ENCODE data around the gene ASTN1.

The ASTN1 gene

DNA sequence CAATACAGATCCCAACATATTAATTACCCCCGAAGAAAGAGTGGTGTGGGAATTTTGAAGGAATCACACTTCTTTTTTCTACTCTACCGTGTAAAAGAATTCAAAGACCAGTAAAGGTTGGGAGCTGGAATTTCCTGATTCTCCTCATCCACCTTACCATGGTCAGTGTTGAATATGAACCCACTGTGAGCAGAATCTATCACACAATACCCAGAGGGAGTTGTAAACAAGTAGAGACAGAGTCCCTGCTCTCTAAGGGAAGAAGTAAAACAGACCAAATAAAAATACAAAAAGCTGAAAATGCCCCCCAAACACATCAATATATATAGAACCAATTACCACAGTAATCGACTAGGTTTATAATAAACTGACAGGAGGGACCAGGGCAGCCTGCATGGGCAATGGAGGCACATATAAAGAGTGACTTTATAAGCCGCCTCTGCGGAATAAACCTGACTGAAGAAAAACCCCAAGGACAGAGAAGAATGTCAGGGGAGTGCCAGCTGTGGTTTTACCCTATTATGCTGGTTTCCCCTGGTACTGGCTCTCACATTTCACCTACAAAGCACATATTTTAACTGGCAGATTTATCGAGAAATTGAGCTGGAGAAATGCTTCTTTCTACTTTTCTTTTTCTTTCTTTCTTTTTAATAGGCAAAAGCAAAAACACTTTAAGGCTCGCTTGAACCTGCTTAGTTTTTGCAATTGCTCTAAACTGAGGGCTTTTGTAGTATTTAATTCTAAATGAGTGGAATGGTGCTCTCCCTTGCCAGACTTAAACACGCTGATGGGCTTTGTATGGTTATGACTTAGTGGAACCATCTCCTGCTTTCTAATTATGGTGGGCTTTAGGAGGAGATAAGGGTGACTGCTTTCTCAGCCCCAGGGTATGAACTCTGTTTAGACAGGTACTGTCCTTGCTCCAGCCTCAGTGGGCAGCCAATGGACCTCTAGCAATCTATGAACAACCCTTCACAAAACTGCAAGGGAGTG is 244.8 kb downstream of the ASTN1 start:
- DNase-seq: no peak

DNA sequence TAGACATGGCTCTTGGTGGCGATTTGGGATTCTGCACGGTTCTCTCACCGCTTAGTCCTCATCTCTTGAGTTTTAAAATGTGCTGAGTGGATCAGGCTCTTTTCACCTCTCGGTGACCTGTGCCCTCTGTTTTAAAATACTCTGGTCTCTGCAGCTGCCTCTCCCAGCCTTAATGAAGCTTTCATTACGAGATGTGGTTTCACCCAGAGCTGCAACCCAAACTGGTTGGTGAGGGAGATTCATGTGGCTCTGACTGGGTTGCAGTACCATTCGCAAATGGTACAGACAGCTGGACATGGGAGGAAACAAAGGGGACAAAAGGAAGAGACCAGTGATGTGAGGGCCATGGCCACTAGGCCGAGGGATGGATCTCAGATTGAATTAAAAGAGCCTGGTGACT is 258.9 kb downstream of the ASTN1 start:
- DNase-seq: no peak

DNA sequence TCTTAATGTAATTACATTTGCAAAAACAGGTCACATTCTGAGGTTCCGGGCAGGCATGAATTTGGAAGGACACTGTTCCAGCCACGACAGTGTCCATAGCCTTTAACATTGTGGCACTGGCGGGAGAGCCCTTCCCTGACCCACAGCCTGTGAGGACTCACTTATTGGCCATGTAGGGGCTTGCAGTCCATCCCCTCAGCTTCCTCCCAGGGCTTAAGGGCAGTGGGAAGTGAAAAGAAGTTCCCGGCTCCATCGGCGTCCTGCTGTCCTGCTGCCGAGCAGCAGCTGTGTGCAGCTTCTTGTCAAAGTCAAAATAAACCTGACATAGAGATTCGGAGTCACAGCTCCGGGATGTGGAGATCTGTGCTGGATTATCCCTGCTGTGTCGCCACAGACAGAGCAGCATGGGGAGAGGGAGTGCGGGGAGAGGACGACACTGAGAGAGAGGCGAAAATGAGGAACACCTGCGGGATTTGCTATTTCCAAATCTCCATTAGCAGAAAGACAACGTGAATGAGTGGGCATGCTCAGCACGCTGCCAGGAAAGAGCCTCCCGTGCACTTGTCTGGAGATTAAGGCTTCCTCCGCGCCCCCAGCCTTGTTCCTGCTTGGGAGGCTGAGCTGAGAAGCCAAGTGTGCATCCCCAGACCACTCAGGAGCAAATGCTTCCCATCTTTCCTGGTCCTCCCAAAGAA is 260.3 kb downstream of the ASTN1 start:
- no peak for DNase-seq

DNA sequence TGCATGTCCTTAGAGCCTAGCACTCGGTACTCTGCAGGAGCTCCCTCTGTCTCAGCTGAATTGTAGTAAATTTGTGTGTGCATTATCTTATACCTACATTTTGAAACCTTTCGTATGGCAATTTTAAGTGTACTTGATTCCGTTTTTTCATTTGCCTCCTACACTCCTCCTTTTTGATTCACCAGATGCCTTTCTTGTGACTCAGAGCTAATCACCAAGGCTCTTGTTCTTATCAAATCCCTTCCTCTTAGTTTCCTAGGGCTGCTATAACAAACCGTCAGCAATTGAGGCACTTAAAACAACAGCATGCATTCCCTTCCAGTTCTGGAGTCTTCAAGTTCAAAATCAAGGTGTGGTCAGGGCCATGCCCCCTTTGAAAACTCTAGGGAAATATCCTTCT is 261.0 kb downstream of the ASTN1 start:
- no peak for DNase-seq

DNA sequence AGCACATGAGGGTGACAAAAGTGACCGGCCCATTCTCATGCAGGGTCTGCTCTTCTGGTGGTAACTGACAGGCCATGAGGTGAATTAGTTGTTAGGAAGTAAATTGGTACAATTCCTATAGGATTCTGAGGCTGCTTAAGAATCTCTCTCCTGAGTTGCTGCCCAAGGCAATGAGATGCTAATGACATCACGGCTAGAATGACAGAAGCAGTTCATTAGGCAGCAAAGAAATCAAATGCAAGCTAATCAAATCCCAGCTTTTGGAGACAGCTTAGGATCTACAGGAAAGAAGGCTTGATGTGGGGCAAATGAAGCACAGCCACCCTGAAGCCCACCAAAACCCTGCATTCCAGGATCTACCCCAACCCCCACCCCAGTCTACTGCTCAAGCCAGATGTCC is 265.2 kb downstream of the ASTN1 start:
- DNase-seq: no peak

DNA sequence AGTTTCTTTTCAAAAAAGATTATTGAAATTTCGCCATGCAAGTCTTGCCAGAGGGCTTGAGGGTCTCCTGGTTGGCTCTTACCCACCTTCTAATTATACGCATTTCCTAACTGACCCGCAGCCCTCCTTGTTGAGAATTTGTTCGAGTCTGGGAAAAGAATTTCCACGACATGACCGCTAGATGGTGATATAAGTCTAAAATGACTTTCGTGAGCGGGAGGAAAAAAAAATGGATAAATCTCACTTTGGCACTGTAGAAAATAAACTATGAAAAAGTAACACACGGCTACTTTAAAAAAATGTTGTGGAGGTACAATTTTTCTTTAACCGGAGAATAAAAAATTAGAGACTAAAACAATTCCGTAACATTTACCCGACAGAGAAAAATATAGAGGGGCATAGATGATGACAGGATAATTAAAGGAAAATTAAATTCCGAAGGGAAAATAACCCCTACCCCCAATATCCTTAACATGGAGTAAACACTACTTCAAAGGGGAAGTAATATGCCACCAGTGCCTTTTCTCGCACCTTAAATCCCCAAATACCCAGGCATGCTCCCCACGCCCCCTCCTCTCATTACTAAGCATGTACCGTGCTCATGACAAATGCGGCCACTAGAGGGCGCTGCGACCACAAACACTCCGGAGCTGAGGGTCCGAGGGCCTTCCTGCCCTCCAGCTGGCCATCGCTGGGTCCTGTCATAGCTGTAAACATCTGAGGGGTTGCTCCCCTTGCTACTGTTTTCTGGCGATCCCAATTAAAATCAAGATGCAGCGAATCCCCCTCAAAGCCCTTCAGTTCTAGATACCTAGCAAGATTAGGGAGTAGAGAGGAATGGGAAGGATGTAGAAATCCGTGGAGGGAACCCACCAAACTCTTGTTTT is 266.9 kb downstream of the ASTN1 start:
- DNase-seq: peak; percentile 69

DNA sequence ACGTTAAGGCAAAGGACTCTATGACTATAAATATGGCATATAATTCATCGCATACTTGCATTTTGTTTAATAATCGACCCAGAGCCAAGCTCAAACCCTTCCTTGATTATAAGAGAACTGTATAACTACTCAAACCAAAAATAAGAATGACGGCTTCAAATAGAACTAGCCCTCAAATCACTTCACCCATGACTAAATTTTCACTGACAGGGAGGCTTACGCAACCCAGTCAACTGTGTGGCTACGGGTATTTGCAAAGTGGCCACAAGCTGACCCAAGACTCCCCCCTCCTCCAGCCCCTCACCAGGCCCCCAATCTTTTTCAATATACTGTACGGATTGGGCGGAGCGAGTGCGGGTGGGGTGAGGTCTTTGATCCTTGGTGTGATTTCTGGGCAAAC is 268.3 kb downstream of the ASTN1 start:
- no peak for DNase-seq

DNA sequence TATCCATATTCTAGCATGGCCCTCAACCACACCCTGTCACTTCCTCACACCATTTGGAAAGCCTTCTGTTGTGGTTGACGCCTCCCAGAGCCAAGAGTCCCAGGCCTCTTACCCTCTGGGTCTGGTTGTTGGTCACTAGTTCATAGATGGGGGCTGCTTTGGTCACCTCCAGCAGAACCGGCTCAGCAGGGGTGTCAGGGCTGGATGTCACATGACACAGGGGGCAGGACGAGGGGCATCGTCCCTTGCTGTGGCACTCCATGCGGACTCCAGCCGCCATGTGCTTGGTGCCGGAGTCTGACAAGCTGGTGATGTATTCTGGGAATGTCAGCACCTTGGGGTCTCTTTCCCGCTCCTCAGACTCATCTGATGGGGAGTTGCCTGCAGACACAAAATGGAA is 270.1 kb downstream of the ASTN1 start:
- no peak for DNase-seq

DNA sequence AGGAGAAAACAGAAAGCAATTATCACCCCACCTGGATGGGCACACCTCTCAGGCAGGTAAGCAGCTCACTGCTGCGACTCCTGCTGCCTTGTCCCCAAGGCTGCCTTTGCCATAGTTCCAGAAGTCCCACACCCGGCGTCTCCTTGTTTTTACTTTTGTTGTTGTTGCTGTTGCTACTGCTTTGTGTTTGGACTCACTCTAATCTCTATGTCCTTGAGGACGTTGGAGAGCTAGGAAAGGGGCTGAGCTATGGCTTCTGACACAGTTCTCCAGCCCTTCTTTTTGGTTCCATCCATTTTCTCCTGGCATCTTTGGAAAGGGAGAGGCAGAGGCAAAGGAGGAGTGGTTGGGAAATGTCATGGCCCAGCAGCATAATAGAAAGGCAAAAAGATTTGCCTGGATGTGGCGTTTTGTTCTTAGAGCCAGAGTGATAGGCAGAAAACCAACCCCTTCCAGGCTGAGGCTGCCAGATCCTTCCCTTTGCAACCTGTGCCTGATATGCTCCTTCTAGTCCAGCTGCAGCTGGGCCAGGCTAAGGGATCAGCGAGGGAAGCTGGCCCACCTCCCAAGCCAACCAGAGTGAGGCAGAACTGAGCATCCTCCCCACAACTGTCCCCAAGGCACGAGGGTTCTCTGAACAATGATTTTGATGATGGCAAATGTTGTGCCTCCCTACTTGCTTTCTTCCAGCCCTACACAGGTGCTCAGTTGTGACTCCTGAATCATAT is 270.7 kb downstream of the ASTN1 start:
- no peak for DNase-seq

DNA sequence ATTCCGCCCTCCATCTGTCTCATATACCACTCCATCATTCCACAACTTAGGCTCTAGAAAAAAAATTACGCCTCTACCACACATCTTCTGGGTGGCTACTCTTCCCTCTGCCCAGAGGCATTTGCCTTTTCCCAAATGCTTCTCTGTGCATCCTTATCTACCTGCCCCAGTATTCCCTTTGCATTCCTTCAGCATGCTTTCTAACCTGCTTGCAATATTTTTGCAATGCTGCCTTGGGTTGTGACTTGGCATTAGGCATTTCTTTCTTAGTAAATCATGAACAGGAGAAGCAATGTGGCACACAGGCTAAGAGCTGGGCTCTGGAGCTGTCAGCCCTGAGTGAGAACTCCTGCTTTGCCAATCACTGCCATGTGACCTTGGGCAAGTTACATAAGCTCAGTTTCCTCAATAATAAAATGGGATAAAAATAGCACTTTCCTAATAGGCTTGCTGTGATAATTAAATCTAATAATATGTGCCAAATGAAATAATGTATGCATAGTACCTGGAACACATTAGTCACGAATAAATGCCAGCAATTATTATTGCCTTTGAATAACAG is 276.0 kb downstream of the ASTN1 start:
- no peak for DNase-seq

DNA sequence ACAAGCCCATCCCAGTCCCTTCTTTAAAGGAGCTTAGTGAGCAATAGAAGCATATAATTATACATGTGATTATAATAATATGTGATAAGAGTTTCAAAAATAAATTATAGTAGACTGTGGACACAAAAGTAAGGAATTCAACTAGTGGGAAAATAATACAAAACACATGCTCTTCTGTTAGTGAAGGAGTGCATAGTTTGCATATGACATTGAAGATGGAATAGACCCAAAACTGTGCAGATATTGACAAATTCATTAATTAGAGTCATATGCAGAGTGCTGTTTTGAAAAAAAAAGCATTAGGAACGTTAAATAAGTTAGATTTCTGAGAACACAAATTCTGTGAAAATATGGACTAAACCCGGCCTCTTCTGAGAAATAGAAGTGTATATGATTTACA is 278.8 kb downstream of the ASTN1 start:
- no peak for DNase-seq

DNA sequence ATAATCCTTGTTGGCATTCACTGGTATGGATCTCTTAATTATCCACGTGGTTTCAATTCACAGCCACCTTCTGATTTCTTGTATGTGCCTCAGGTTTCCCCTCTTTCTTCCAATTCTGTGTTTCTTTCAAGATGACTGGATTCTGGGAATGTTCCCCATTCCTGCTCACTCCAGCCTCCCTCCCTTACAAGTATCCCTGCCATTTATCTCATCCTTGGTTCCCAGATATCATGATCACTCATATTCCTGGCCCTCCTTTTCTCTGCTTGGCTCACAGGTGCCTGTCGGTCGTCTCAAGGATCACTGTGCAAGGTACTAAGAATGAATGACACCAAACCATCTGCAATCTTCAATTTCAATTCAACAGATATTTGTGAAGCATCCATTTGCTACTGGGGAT is 279.2 kb downstream of the ASTN1 start:
- DNase-seq: no peak

DNA sequence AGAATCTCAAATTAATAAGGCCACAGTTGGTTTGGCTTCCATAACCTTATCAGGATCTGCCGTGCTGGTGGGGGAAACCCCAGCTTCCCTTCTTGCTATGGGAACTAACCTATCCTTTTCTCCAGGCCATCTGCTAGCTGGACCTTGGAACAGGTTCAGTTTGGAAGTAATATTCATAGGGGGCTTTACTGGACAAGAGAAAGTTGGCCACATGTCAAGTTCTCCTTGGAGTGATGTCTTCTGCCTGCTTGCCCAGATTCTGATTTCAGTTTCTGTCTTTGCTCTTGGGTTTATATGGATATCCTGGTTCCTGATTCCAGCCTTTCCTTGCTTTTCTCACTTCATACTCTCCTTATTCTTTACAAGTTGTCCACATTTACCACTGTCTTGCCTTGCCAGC is 279.6 kb downstream of the ASTN1 start:
- DNase-seq: no peak

DNA sequence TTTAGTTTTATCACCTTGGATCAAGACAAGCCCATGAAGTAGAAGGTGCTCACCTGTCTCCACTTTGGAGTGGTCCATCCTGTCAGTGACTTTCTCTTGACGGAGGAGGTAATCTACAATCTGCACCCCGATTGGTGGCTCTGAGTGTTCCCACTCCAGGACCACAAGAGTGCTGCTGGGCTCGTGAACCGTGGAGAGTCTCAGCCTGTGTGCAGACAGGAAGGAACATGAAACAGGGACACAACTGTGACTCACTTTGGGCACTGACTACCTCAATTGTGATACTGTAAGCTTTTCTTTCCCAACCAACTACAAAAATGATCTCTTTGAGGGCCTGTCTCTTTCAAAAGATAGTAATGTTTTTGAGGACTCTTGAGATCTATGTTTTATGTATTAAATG is 280.2 kb downstream of the ASTN1 start:
- DNase-seq: no peak

DNA sequence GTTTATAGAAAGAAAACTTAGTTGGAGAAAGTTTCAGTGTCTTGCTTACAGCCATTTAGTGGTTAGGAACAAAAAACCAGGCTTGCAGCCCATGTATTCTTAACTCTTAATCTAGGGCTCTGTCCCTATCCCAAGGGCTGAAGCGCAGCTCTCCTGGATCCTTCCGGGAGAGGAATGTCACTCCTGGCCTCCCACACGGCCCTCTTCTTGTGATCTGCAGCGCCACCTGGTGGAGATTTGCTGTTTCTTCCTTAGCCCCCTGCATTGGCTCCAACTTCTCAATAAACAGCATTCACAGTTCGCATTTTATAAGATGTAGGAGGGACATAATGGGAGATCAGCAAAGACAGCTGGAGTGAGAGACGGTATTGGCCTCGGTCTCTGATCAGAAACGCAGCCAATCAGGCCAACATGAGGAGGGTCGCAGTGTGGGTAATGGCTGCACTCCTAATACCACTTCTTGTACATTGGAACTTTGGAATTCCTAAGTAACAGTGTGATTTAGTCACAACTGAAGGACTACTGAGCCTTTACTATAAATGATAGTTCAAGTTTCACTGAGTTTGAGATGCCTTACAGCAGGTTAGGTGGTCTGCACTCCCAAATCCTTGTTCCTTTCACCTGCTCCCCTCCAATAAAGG is 283.4 kb downstream of the ASTN1 start:
- peak; percentile 89 for DNase-seq

DNA sequence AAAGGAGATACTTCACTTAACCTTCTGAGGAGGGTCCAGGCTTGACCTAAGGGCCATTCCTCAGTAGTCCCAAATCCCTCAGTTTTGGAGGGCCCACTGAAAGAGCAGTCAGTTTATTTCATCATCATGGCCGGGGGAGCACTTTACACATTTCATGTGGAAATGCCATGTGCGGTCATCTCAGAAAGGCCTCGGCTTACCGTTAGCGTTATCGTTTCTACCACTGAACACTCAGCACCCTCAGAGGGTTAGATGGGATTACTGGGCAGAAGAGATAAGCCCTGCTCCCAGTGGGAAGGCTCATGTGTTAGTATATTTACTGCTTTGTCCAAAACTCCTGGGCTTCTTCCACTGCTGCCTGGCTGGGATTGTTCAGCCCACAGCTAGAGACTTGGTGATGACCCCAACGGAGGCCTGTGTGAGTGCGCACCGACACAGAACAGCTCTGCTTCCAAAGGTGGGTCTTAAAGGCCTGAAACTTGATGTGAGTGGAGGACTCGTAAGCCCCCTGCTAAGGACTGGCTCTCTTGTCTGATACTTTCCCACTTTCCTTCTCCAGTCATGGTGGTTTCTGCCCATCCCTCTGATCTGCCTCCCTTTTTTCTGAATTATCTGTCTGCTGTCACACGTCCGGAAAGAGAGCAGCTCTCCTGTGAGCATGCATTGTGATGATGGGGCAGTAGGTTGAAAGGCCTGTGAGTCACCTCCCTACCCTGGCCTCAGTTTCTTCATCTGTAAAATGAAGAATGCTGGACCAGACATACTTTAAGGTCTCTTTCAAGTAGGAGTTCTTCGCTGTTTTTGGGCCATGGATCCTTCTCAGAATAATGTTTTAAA is 284.5 kb downstream of the ASTN1 start:
- no peak for DNase-seq

DNA sequence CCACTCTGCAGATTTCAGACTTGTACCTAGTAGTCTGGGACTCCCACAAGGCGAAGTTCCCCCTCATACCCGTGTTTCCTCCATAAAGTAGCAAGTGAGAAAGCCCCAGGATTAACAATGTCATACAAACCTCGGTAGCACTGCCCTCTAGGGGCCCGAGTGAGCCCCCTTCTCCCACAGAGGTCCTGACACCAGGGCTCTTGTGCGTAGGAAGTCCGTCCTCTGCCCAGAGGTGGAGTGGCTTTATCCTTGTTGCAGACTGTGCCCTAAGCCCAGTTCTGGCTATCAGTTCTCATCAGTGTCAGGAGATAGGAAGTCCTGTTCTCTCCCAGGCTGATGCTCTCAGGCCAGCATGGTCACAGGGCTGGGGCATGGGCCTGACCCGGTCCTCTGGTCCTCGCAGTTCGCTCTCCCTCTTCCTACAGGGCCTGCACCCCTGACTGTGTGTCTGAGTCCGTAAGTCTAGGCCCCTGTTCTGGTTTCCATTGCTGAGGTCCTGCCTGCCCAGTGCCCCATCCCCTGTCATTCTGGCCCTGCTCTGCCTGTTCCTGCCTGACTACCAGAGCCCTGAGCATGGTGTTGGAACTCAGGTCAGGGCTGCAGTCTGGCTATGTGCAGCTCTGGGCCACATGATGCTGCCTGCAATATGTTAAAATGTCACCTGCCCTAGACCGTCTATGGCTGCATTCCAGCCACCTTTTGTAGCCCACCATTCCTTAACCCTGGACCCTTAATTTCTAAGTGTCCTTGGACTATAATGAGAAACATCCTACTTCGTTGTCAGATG is 285.6 kb downstream of the ASTN1 start:
- no peak for DNase-seq

DNA sequence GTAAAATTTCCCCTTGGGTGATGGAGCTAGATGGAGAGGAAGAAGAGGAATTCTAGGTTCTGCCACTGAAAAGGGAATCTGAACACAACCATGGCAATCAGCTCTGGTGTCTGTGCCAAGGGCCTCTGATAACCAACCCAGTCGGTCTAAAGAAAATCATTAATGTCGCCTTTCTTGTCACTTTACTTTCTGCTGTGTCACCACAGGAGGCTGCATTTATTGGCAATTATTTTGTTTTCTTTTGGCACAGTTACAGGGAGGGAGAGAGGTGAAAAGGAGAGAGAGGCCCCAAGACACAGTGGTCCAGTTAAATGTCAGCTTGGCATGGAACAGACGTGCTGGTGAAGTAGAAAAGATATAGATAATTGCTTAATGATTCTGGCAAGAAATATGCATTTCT is 287.0 kb downstream of the ASTN1 start:
- no peak for DNase-seq

DNA sequence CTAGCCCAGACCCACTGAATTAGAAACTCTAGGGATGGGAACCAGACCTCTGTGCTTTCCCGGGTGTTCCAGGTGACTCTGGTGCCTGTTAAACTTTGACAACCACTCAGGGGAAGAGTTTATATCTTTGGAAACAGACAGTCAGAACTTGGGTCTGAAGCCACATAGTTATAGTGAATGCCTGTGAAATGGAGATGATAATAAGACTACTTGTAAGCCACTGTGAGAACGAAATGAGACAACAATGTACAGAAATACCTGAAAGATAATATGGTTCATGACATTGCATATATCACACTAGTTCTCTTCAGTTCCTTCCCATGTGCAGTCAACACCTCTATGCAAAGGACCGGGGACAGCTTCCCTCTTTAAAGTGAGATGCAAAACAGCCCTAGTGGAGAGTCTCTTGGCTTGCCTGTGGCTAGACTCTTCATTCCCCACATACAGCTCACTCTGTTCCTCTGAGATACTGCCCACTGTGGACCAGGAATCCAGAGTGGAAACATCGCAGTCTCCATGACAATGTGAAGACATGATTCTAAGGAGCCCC is 287.5 kb downstream of the ASTN1 start:
- DNase-seq: no peak

DNA sequence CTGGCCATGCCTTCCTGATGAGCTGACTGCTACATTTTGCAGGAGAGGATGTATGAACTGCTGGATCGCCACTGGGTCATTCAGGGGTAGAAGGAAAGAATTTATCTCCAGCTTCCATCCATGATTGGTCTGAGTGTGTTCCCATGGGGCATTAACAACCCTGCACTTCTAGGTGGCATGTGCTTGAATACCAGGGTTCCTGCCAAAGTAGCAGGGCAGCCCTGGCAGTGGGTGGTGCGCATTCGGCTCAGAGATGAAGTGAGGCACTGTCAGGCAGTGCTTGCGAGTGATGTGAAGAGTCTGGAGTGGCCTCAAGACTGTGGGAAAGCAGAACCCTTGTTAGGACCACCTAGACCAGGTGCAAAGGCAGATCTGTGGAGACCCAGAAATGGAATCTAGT is 294.9 kb downstream of the ASTN1 start:
- DNase-seq: no peak
